ENCODE measurements around the gene CPXM2.

Gene CPXM2

GRCh38 chr10:123747426-123747825 lies 144.2 kb downstream of the CPXM2 start:
- TF ChIP-seq CTCF (conservative IDR thresholded peaks at IDR 0.05) (no peak), ZFX (IDR thresholded peaks at IDR 0.05) (no peak)
- H3K27ac ChIP-seq, result no peak overlapping the region

GRCh38 chr10:123746942-123747341 lies 144.7 kb downstream of the CPXM2 start:
- no peak for TF ChIP-seq CTCF (conservative IDR thresholded peaks at IDR 0.05)
- no peak for TF ChIP-seq ZFX (IDR thresholded peaks at IDR 0.05)
- no peak overlapping the region for H3K27ac ChIP-seq

- TF ChIP-seq ZFX (IDR thresholded peaks at IDR 0.05) (no peak), CTCF (conservative IDR thresholded peaks at IDR 0.05) (no peak)
- H3K27ac ChIP-seq, result no peak overlapping the region
These were observed 145.1 kb downstream of the CPXM2 start for GRCh38 chr10:123746520-123746919.

GRCh38 chr10:123746061-123746460 lies 145.5 kb downstream of the CPXM2 start:
- no peak overlapping the region for H3K27ac ChIP-seq
- TF ChIP-seq CTCF (conservative IDR thresholded peaks at IDR 0.05), result no peak
- TF ChIP-seq ZFX (IDR thresholded peaks at IDR 0.05), result no peak

- TF ChIP-seq ZFX (IDR thresholded peaks at IDR 0.05) (no peak), CTCF (conservative IDR thresholded peaks at IDR 0.05) (no peak)
- peak overlapping the region; percentile 23 for H3K27ac ChIP-seq
These were observed 147.4 kb downstream of the CPXM2 start for GRCh38 chr10:123744224-123744536.

GRCh38 chr10:123743441-123744223 lies 148.0 kb downstream of the CPXM2 start:
- TF ChIP-seq CTCF (conservative IDR thresholded peaks at IDR 0.05) (no peak), ZFX (IDR thresholded peaks at IDR 0.05) (no peak)

GRCh38 chr10:123742751-123743440 lies 148.7 kb downstream of the CPXM2 start:
- peak overlapping the region; percentile 23; the same call in 1 of the 2 replicates for H3K27ac ChIP-seq

More at GRCh38 chr10:123743441-123744223, 148.0 kb downstream of the CPXM2 start:
- H3K27ac ChIP-seq, result peak overlapping the region; percentile 23

More at GRCh38 chr10:123742751-123743440, 148.7 kb downstream of the CPXM2 start:
- TF ChIP-seq ZFX (IDR thresholded peaks at IDR 0.05) (no peak), CTCF (conservative IDR thresholded peaks at IDR 0.05) (no peak)
